Stimulated activated naive CD4-positive, alpha-beta T cell treated with Interleukin-2 at 50 U/mL for 16 hours (primary cell): ENCODE measurements around the gene FNTB.
"Not testable (repeated sequence)": the region's sequence is repeated elsewhere in the genome, so short reads cannot be mapped to it uniquely, and the experiment has no call there.

Experiments used
- DNase-seq: peaks from one replicate; lab custom pipeline; 2025; lab: John Stamatoyannopoulos, UW

FNTB gene

DNA sequence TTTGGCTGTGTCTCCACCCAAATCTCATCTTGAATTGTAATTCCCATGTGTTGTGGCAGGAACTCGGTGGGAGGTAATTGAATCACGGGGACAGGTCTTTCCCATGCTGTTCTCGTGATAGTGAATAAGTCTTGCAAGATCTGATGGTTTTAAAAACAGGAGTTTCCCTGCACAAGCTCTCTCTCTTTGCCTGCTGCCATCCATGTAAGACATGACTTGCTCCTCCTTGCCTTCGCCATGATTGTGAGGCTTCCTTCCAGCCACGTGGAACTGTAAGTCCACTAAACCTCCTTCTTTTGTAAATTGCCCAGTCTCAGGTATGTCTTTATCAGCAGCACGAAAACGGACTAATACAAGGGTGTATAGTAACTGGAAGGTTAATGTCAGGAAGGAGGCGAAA is 101.1 kb downstream of the FNTB start:
- not testable (repeated sequence) for DNase-seq

DNA sequence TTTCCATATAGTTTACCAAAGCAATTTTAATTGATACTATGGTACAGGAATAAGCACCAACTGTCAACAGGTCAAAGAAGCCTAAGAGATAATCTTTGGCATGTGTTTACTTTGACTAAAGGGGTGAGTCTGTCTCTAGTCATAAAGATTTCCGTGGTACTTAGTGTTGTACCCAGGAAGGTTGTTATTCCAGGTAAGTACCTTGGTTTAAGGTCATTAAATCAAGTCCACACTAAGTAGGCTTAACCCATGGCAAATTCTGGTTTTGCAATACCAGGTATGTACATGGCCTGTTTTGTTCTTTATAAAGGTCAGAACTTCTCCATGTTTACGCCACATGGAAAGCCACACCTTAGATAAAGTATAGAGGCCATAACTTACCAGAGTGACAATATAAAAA is 105.7 kb downstream of the FNTB start:
- DNase-seq = no peak

DNA sequence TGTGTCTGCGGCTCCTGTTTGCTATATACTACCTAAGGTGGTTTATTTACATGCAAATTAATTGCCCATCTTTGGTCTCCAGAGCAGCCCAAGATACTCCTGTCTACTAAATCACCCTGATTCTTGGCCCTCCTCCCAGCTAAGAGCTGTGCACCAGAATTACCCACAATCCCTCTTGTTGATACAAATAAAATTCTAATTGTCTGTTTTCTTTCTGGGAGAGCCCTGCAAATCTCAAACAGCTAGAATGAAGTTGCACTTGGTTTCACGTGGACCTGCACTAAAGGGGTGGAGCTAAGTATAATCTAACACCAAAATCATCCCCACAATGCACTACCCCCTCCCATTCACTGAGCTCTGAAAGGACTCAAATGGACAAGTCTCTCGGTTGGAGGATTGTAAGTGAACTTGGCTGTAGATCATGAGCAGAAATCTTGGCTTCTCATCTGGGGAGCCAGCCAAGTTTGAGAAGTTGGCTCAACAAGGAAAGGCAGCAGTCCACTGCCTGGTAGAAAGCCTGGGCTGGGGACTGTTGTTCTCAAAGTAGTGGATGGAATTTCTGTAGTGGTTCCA is 109.0 kb downstream of the FNTB start:
- DNase-seq = no peak

GRCh38 chr14:65096323-65097089 is 109.8 kb downstream of the FNTB start:
- DNase-seq = no peak

DNA sequence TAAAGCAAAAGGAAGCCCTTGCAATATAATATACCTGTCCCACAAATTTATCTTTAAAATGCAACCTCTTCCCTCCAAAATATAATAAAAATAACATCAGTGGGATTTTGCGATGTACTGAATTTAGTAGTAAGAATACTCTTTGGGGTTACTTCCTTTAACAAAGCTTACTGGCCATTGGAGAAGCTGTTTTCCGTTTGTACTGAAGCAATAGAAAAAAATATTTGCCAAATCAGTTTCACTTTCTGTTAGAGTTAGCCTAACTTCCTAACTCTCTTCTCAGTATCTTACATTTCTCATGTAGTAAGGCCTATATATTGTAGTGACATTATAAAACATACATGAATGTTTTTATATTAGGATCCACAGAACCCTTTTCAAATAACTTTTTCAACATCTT is 111.9 kb downstream of the FNTB start:
- no peak for DNase-seq

- no peak for DNase-seq
These were observed 114.3 kb downstream of the FNTB start for GRCh38 chr14:65100922-65101541.

- peak; percentile 30 for DNase-seq
These were observed 115.1 kb downstream of the FNTB start for GRCh38 chr14:65101631-65102440.

GRCh38 chr14:65102441-65103149 is 115.9 kb downstream of the FNTB start, which contains the start of gene MAX:
Gene MAX (minus strand): TSS chr14:65102517. CDS start chr14:65102339, 178 bp downstream.
- DNase-seq = peak; percentile 99

- DNase-seq = no peak
These were observed 116.6 kb downstream of the FNTB start for GRCh38 chr14:65103150-65103760.

- DNase-seq = no peak
These were observed 118.1 kb downstream of the FNTB start for GRCh38 chr14:65104791-65105190.

- no peak for DNase-seq
These were observed 119.6 kb downstream of the FNTB start for GRCh38 chr14:65106316-65106715.

- DNase-seq = no peak
These were observed 120.0 kb downstream of the FNTB start for GRCh38 chr14:65106736-65107135.

DNA sequence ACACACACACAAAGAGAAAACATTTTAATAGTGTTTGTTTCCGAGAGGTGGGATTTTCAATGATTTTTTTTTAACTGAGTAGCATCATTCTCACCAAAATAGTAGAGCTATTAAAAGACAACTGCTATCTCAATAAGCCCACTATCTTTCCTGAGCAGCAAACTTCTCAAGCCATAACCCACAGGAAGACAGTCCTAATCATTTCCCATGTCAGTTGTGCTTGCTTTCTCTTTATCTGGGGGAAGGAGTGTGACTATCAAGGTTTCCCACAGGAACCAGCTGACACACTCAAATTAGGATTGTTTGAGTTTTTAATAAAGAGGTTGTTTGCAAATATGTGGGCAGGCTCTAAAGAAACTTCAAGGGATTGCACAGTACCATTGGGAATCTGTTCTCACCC is 120.5 kb downstream of the FNTB start:
- no peak for DNase-seq

DNA sequence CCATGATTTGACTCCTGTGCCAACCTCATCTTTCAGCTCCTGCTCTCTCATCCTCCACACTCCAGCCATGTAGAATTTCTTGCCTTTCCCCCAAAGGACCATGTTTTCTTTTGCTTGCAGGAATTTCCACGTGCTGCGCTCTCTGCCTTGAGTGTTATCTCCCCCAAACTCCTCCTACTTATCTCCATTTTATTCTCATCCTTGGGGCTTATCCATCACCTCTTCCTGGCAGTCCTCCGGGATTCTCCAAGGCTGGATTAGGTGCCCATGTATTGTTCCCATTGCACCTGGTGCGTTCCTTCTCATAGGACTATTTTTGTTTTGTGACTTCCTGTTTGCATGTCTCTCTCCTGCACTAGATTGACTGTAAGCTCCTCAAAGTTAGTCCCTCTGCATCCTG is 122.7 kb downstream of the FNTB start:
- no peak for DNase-seq

GRCh38 chr14:65110525-65110924 is 123.8 kb downstream of the FNTB start:
- DNase-seq = no peak
